Kidney (tissue), 14 donors: ENCODE measurements around the gene SYNDIG1. TPM values are rescaled to one million over a fixed set of nuclear protein-coding genes. Genes with fewer than 3 reads are reported as not detected.

Experiments
- DNase-seq, 5 donors: peaks; one replicate each; pipeline ENCODE4 v3.0.0-alpha.2; 2013 to 2020
- FAIRE-seq: peaks from 2 replicates; lab custom pipeline; 2012; peaks lifted over from hg19 to GRCh38; lab: Jason Lieb, UNC
- H3K27ac ChIP-seq, 2 donors: one replicate each; pipeline ENCODE4 v1.7.0; 2013; ENCODE audit warnings: low read depth in 2 of 2, low read length in 2 of 2, inconsistent platforms in 1 of 2
- H3K27me3 ChIP-seq: one replicate; pipeline ENCODE4 v1.7.1; 2013; ENCODE audit warnings: low read length, inconsistent platforms; ENCODE audit not compliant: control insufficient read depth, insufficient read depth
- H3K36me3 ChIP-seq, 3 donors: one replicate each; pipeline versions ENCODE4 v1.7.0 to v1.7.1; 2013; ENCODE audit warnings: low read length in 3 of 3, control low read depth in 1 of 3, inconsistent platforms in 1 of 3; ENCODE audit not compliant: insufficient read depth in 3 of 3, control insufficient read depth in 2 of 3
- H3K4me1 ChIP-seq, 3 donors: one replicate each; pipeline versions ENCODE4 v1.7.0 to v1.7.1; 2013; ENCODE audit warnings: low read length in 3 of 3, inconsistent platforms in 1 of 3, low read depth in 1 of 3; ENCODE audit not compliant: control insufficient read depth in 2 of 3, insufficient read depth in 2 of 3
- H3K4me3 ChIP-seq, 3 donors: one replicate each; pipeline versions ENCODE4 v1.7.0 to v1.8.1; 2013; ENCODE audit warnings: low read length in 3 of 3, control low read depth in 1 of 3, inconsistent platforms in 1 of 3
- H3K9ac ChIP-seq, 3 donors: one replicate each; pipeline versions ENCODE4 v1.7.0 to v1.7.1; 2013; ENCODE audit warnings: low read length in 3 of 3, control low read depth in 1 of 3, inconsistent platforms in 1 of 3
- H3K9me3 ChIP-seq, 3 donors: one replicate each; pipeline versions ENCODE4 v1.7.0 to v1.7.1; 2013; ENCODE audit warnings: low read length in 3 of 3, control low read depth in 1 of 3, inconsistent platforms in 1 of 3; ENCODE audit not compliant: control insufficient read depth in 2 of 3, insufficient read depth in 1 of 3
- CTCF ChIP-seq: IDR thresholded peaks from 3 replicates; pipeline ENCODE4 v1.5.1; 2012; ENCODE audit warnings: mild to moderate bottlenecking, moderate library complexity, borderline replicate concordance; ENCODE audit not compliant: insufficient read depth; ENCODE audit errors: extremely low read depth
- intact Hi-C: fragments of 100-400 bp; cut with DNase I; formaldehyde crosslinking; loops from one replicate; pipeline ENCODE4 v1.11.1; 2022
- polyA plus RNA-seq: library from polyadenylated mRNA; stranded (reverse); fragments of 350-450 nt; fragmentation: Illumina TruSeq; extraction: RNeasy Lipid Tissue Mini Kit (QIAGEN cat#74804); gene quantifications from one replicate; pipeline ENCODE4 v1.2.3, GENCODE V29; 2014; ENCODE audit warnings: low read depth, low replicate concordance; ENCODE audit not compliant: insufficient read depth
- total RNA-seq: library from RNA; stranded (reverse); fragmentation: NEBNext Ultra II Directional; extraction: Animal tissue kit (Norgen Biotek cat#: 25700); gene quantifications from one replicate; pipeline ENCODE4 v1.2.1, GENCODE V29; 2021
- donor health status: control.
- donor health status: control.
- donor health status: control.
- donor health status: control.
- donor health status: control.
- donor health status: DM: yes; HTN: yes; CAD: no.
- donor health status: Normal renal cell carcinoma (clear cell type).

The SYNDIG1 gene
- total and polyA plus RNA-seq, 2 donors from 2014 or later, result 5.4 to 8.2 TPM

- DNase-seq (peak in 1 of 5 donors; percentile 46), FAIRE-seq (no peak)
- no peak for TF ChIP-seq CTCF
- no peak overlapping the region for H3K27ac ChIP-seq
- no peaks in the 10 kb centered on the region for H3K27me3 ChIP-seq
- H3K4me3 ChIP-seq, result no peak overlapping the region
- H3K36me3 ChIP-seq, result no peaks in the 10 kb centered on the region
- no peak overlapping the region for H3K9ac ChIP-seq
- H3K9me3 ChIP-seq, result no peaks in the 10 kb centered on the region
- no peaks in the 10 kb centered on the region for H3K4me1 ChIP-seq
- intact Hi-C loops, result no loop called here
Observed at GRCh38 chr20:24673678-24674570, 204.5 kb downstream of the SYNDIG1 start.

- H3K27ac ChIP-seq, result no peak overlapping the region
- no peaks in the 10 kb centered on the region for H3K36me3 ChIP-seq
- H3K9ac ChIP-seq, result no peak overlapping the region
- H3K4me1 ChIP-seq, result no peaks in the 10 kb centered on the region
- FAIRE-seq, result no peak
- DNase-seq, result peak in 1 of 5 donors; percentile 15
- no peak overlapping the region for H3K4me3 ChIP-seq
- no peak for TF ChIP-seq CTCF
- intact Hi-C loops, result no loop called here
- H3K9me3 ChIP-seq, result no peaks in the 10 kb centered on the region
- H3K27me3 ChIP-seq, result no peaks in the 10 kb centered on the region
Observed at GRCh38 chr20:24674921-24675605, 205.6 kb downstream of the SYNDIG1 start.

- Histone ChIP-seq H3K4me1 (no peaks in the 10 kb centered on the region), H3K9ac (no peak overlapping the region), H3K27ac (no peak overlapping the region), H3K9me3 (no peaks in the 10 kb centered on the region), H3K4me3 (no peak overlapping the region), H3K27me3 (no peaks in the 10 kb centered on the region), H3K36me3 (no peaks in the 10 kb centered on the region)
- DNase-seq (peak in 1 of 5 donors; percentile 57), FAIRE-seq (no peak)
- intact Hi-C loops, result no loop called here
- no peak for TF ChIP-seq CTCF
Observed at GRCh38 chr20:24675651-24676352, 206.4 kb downstream of the SYNDIG1 start.
